Stimulated activated CD8-positive, alpha-beta memory T cell treated with anti-CD3 and anti-CD28 coated beads, Interleukin-15, amount 100 ng/mL, for 4 hours (primary cell): ENCODE measurements around the gene NUAK2.

Experiments used
- DNase-seq, 2 donors: peaks; one replicate each; pipeline ENCODE4 v3.0.0-alpha.2; 2020; ENCODE audit warnings: low read depth in 2 of 2

Gene NUAK2

GRCh38 chr1:205257735-205258134 lies 63.8 kb downstream of the NUAK2 start:
- no peak for DNase-seq

GRCh38 chr1:205256951-205257625 lies 64.5 kb downstream of the NUAK2 start:
- DNase-seq, result no peak

GRCh38 chr1:205255941-205256780 lies 65.4 kb downstream of the NUAK2 start:
- DNase-seq, result peak; percentile 54 to 65
